ENCODE results near the gene MAP7D3. TPM values are rescaled to one million over a fixed set of nuclear protein-coding genes. Genes with fewer than 3 reads are reported as not detected.
A peak's percentile ranks its signal among the peaks of the same experiment; 100 is the strongest.

MAP7D3 gene
- polyA plus RNA-seq, 3 donors = 13.2 to 19.8 (median 16.0) TPM

GRCh38 chrX:136211766-136212556 lies 39.2 kb downstream of the MAP7D3 start:
- DNase-seq (ENCODE audit: extremely low read depth in 1 of 11, low read depth in 9 of 11, low spot score in 4 of 11) = no peak

- DNase-seq (ENCODE audit: extremely low read depth in 1 of 11, low read depth in 9 of 11, low spot score in 4 of 11) = no peak
These were observed 40.4 kb downstream of the MAP7D3 start for GRCh38 chrX:136210806-136211205.

GRCh38 chrX:136210243-136210642 lies 41.0 kb downstream of the MAP7D3 start:
- DNase-seq (ENCODE audit: extremely low read depth in 1 of 11, low read depth in 9 of 11, low spot score in 4 of 11) = no peak

GRCh38 chrX:136209751-136210150 lies 41.4 kb downstream of the MAP7D3 start:
- no peak for DNase-seq (ENCODE audit: extremely low read depth in 1 of 11, low read depth in 9 of 11, low spot score in 4 of 11)

- no peak for DNase-seq (ENCODE audit: extremely low read depth in 1 of 11, low read depth in 9 of 11, low spot score in 4 of 11)
These were observed 42.0 kb downstream of the MAP7D3 start for GRCh38 chrX:136209016-136209738.

GRCh38 chrX:136207546-136207945 lies 43.7 kb downstream of the MAP7D3 start:
- no peak for DNase-seq (ENCODE audit: extremely low read depth in 1 of 11, low read depth in 9 of 11, low spot score in 4 of 11)

- DNase-seq (ENCODE audit: extremely low read depth in 1 of 11, low read depth in 9 of 11, low spot score in 4 of 11) = no peak
These were observed 44.3 kb downstream of the MAP7D3 start for GRCh38 chrX:136206916-136207315.

GRCh38 chrX:136205882-136206380 lies 45.3 kb downstream of the MAP7D3 start:
- DNase-seq (ENCODE audit: extremely low read depth in 1 of 11, low read depth in 9 of 11, low spot score in 4 of 11) = no peak

GRCh38 chrX:136204571-136204970 lies 46.6 kb downstream of the MAP7D3 start:
- DNase-seq (ENCODE audit: extremely low read depth in 1 of 11, low read depth in 9 of 11, low spot score in 4 of 11) = no peak

- no peak for DNase-seq (ENCODE audit: extremely low read depth in 1 of 11, low read depth in 9 of 11, low spot score in 4 of 11)
These were observed 47.2 kb downstream of the MAP7D3 start for GRCh38 chrX:136203951-136204350.

- DNase-seq (ENCODE audit: extremely low read depth in 1 of 11, low read depth in 9 of 11, low spot score in 4 of 11) = no peak
These were observed 47.8 kb downstream of the MAP7D3 start for GRCh38 chrX:136203438-136203837.

GRCh38 chrX:136202889-136203288 lies 48.3 kb downstream of the MAP7D3 start:
- DNase-seq (ENCODE audit: extremely low read depth in 1 of 11, low read depth in 9 of 11, low spot score in 4 of 11) = peak in 1 of 11 donors; percentile 21

- no peak for DNase-seq (ENCODE audit: extremely low read depth in 1 of 11, low read depth in 9 of 11, low spot score in 4 of 11)
These were observed 49.6 kb downstream of the MAP7D3 start for GRCh38 chrX:136201601-136202000.

- no peak for DNase-seq (ENCODE audit: extremely low read depth in 1 of 11, low read depth in 9 of 11, low spot score in 4 of 11)
These were observed 50.7 kb downstream of the MAP7D3 start for GRCh38 chrX:136200466-136200865.

GRCh38 chrX:136199365-136199764 lies 51.8 kb downstream of the MAP7D3 start:
- no peak for DNase-seq (ENCODE audit: extremely low read depth in 1 of 11, low read depth in 9 of 11, low spot score in 4 of 11)

GRCh38 chrX:136198678-136199243 lies 52.4 kb downstream of the MAP7D3 start:
- DNase-seq (ENCODE audit: extremely low read depth in 1 of 11, low read depth in 9 of 11, low spot score in 4 of 11) = no peak

GRCh38 chrX:136198010-136198409 lies 53.2 kb downstream of the MAP7D3 start:
- no peak for DNase-seq (ENCODE audit: extremely low read depth in 1 of 11, low read depth in 9 of 11, low spot score in 4 of 11)

GRCh38 chrX:136196691-136197155 lies 54.5 kb downstream of the MAP7D3 start:
- DNase-seq (ENCODE audit: extremely low read depth in 1 of 11, low read depth in 9 of 11, low spot score in 4 of 11) = no peak

- no peak for DNase-seq (ENCODE audit: extremely low read depth in 1 of 11, low read depth in 9 of 11, low spot score in 4 of 11)
These were observed 56.0 kb downstream of the MAP7D3 start for GRCh38 chrX:136195247-136195646.

- no peak for DNase-seq (ENCODE audit: extremely low read depth in 1 of 11, low read depth in 9 of 11, low spot score in 4 of 11)
These were observed 56.7 kb downstream of the MAP7D3 start for GRCh38 chrX:136194536-136194935.
